Suprapubic skin (tissue), 4 donors: ENCODE results near the gene STAB2. TPM values are rescaled to one million over a fixed set of nuclear protein-coding genes. Genes with fewer than 3 reads are reported as not detected.

ENCODE experiments used
- DNase-seq, 2 donors: peaks; one replicate each; pipeline ENCODE4 v3.0.0-alpha.2; 2019; ENCODE audit warnings: low spot score in 2 of 2
- H3K27ac ChIP-seq: fragments of 200-600 bp; sonication (generic); one replicate; pipeline ENCODE4 v1.5.1; 2019
- H3K27me3 ChIP-seq: fragments of 200-600 bp; sonication (generic); one replicate; pipeline ENCODE4 v1.5.1; 2019
- H3K36me3 ChIP-seq: fragments of 200-600 bp; sonication (generic); one replicate; pipeline ENCODE4 v1.5.1; 2019
- H3K4me1 ChIP-seq: fragments of 200-600 bp; sonication (generic); one replicate; pipeline ENCODE4 v1.5.1; 2019
- H3K4me3 ChIP-seq: fragments of 200-600 bp; sonication (generic); one replicate; pipeline ENCODE4 v1.5.1; 2019; ENCODE audit warnings: mild to moderate bottlenecking
- H3K9me3 ChIP-seq: fragments of 200-600 bp; sonication (generic); one replicate; pipeline ENCODE4 v1.5.1; 2019
- CTCF ChIP-seq, 2 donors: fragments of 200-600 bp in 1 of 2; fragments of 450-650 bp in 1 of 2; sonication (generic) in 1 of 2; IDR thresholded peaks; one replicate each; pipeline ENCODE4 v1.5.1; 2016 to 2019; ENCODE audit warnings: antibody characterized with exemption in 2 of 2, mild to moderate bottlenecking in 1 of 2, moderate library complexity in 1 of 2
- EP300 ChIP-seq: sonication (generic); formaldehyde crosslinking; IDR thresholded peaks from one replicate; pipeline ENCODE4 v1.6.1; 2017; ENCODE audit warnings: antibody characterized with exemption
- POLR2A ChIP-seq, 2 donors: fragments of 450-650 bp; IDR thresholded peaks; one replicate each; pipeline ENCODE4 v1.6.1; 2017; ENCODE audit warnings: antibody characterized with exemption in 2 of 2, mild to moderate bottlenecking in 2 of 2, moderate library complexity in 2 of 2
- POLR2AphosphoS5 ChIP-seq, 3 donors: sonication (generic); formaldehyde crosslinking; IDR thresholded peaks; one replicate each; pipeline ENCODE4 v1.6.1; 2017; ENCODE audit warnings: antibody characterized with exemption in 3 of 3
- WGBS: methylation state at CpG from one replicate; pipeline ENCODE4 v1.1.5; 2018; 5-methylcytosine and 5-hydroxymethylcytosine counted together
- total RNA-seq, 4 donors: library from RNA; depleted of rRNA; stranded (reverse); fragments of >200 nt; gene quantifications; one replicate each; pipeline ENCODE4 v1.1.0, GENCODE V29; 2016

The STAB2 gene
- total RNA-seq, 4 donors from 2014 or later = 0.34 TPM; not detected in 3

DNA sequence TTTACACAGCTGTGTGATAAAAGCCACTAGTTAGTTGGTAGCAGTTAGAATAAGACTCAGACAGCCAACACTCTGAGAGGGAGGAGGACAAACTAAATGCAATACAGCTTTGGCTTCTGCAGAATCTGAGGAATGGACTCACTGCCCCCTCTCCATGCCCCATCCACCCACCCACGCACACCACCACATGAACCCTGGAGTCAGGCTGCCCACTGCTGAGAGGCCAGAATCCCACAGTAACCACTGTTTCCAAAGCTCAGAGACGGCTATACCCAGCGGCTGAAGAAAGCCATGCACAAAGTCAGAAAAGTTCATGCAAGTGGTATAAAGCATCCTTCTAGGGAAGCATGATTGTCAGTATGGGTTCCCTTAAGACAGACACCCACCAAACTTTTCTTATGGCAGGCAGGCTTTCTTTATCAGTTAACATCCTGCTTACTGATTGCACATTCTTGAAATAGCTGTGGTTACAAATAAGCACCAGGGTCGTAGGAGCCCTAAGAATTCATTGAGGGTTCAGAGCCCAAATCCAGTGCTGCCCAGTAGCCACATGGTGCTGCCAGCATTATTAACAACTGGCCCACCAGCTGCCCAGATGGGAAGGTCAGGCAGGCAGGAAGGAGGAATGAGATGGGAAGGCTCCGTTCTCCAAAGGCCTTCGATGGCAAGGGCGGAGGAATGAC, 192.5 kb downstream of the STAB2 start:
- Histone ChIP-seq H3K4me1 (no peaks in the 10 kb centered on the region), H3K27ac (no peak overlapping the region), H3K27me3 (no peaks in the 10 kb centered on the region), H3K4me3 (no peak overlapping the region), H3K36me3 (peaks cover 41% of the 10 kb centered on the region), H3K9me3 (no peaks in the 10 kb centered on the region)
- no peak for TF ChIP-seq CTCF (IDR thresholded peaks at IDR 0.05)
- TF ChIP-seq POLR2AphosphoS5 (IDR thresholded peaks at IDR 0.05) = no peak
- TF ChIP-seq EP300 = no peak
- TF ChIP-seq POLR2A (IDR thresholded peaks at IDR 0.05) = no peak
- 84% methylated on average over 7 of the region's 7 CpGs for WGBS
- no peak for DNase-seq

DNA sequence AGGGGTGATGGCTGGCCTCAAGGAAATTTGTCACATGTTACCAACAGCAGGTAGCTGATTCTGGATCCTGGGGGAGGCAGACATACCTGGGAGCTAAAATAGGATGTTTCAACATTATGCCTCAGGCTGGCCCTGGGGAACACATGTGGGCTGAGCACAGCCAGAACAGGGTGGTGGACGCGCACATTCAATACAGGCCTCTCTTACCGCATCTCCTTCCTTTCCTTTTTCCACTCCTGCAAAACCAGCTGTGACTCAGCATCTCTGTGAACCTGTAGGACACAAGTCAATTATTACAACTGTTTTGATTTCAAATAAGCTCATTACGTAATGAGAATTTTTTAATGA, 193.0 kb downstream of the STAB2 start:
- no peaks in the 10 kb centered on the region for H3K4me1 ChIP-seq
- DNase-seq = no peak
- no peak overlapping the region for H3K27ac ChIP-seq
- 91% methylated on average over 4 of the region's 4 CpGs for WGBS
- H3K9me3 ChIP-seq = no peaks in the 10 kb centered on the region
- peaks cover 41% of the 10 kb centered on the region for H3K36me3 ChIP-seq
- TF ChIP-seq EP300 = no peak
- no peak for TF ChIP-seq POLR2A (IDR thresholded peaks at IDR 0.05)
- no peak for TF ChIP-seq CTCF (IDR thresholded peaks at IDR 0.05)
- TF ChIP-seq POLR2AphosphoS5 (IDR thresholded peaks at IDR 0.05) = no peak
- no peaks in the 10 kb centered on the region for H3K27me3 ChIP-seq
- no peak overlapping the region for H3K4me3 ChIP-seq

DNA sequence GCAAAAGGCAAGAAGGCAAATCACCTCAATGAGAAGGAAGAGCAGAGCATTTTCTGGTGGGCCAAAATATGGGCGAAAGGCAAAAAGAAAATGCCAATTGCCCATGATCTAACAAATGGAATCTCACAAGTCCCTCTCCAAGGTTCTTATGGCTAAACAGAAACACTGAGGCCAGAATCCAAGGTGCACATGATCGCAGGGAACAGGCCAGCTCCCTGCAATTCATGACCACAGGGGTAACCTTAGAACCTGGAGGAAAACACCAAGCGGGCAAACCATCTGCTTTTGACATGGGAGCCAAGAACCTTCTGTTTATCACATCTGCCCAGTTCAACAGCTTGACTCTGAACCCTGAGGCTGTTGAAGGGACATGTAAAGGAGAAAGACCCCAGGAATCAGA, 193.9 kb downstream of the STAB2 start:
- H3K27ac ChIP-seq = no peak overlapping the region
- no peaks in the 10 kb centered on the region for H3K9me3 ChIP-seq
- peaks cover 39% of the 10 kb centered on the region for H3K36me3 ChIP-seq
- 100% methylated on average over 3 of the region's 3 CpGs for WGBS
- TF ChIP-seq EP300 = no peak
- no peak for TF ChIP-seq POLR2A (IDR thresholded peaks at IDR 0.05)
- no peak for TF ChIP-seq CTCF (IDR thresholded peaks at IDR 0.05)
- no peak for TF ChIP-seq POLR2AphosphoS5 (IDR thresholded peaks at IDR 0.05)
- DNase-seq = no peak
- no peaks in the 10 kb centered on the region for H3K27me3 ChIP-seq
- H3K4me3 ChIP-seq = no peak overlapping the region
- H3K4me1 ChIP-seq = no peaks in the 10 kb centered on the region

DNA sequence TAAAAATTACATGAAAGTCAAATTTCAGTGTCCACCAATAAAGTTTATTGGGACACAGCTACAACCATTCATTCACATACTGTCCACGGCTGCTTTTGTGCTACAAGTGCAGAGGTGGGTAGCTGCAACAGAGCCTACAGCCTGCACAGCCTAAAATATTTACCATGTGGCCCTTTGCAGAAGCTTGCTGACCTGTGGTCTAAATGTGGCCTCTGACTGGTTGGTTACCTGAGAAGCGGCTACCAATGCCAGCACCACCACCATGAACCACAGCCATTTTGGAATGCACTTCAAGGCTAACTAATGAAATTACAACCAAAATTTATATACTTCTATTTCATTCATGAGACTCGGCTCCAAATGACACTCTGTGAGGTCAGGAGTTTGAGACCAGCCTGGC, 195.3 kb downstream of the STAB2 start:
- WGBS = 94% methylated on average over 3 of the region's 3 CpGs
- no peaks in the 10 kb centered on the region for H3K27me3 ChIP-seq
- no peak overlapping the region for H3K27ac ChIP-seq
- no peak for DNase-seq
- H3K4me3 ChIP-seq = no peak overlapping the region
- TF ChIP-seq CTCF (IDR thresholded peaks at IDR 0.05) = no peak
- TF ChIP-seq POLR2A (IDR thresholded peaks at IDR 0.05) = no peak
- no peak for TF ChIP-seq POLR2AphosphoS5 (IDR thresholded peaks at IDR 0.05)
- TF ChIP-seq EP300 = no peak
- no peaks in the 10 kb centered on the region for H3K4me1 ChIP-seq
- peaks cover 32% of the 10 kb centered on the region for H3K36me3 ChIP-seq
- no peaks in the 10 kb centered on the region for H3K9me3 ChIP-seq

- Histone ChIP-seq H3K36me3 (peaks cover 17% of the 10 kb centered on the region), H3K4me3 (no peak overlapping the region), H3K4me1 (no peaks in the 10 kb centered on the region), H3K27me3 (no peaks in the 10 kb centered on the region), H3K9me3 (no peaks in the 10 kb centered on the region), H3K27ac (no peak overlapping the region)
- DNase-seq = no peak
- TF ChIP-seq POLR2A (IDR thresholded peaks at IDR 0.05) = no peak
- no peak for TF ChIP-seq CTCF (IDR thresholded peaks at IDR 0.05)
- TF ChIP-seq POLR2AphosphoS5 (IDR thresholded peaks at IDR 0.05) = no peak
- no peak for TF ChIP-seq EP300
- WGBS = 75% methylated on average over 5 of the region's 5 CpGs
Observed at GRCh38 chr12:103783744-103784664, 196.9 kb downstream of the STAB2 start.
